ENCODE data around the gene TEX53. TPM values are rescaled to one million over a fixed set of nuclear protein-coding genes. Genes with fewer than 3 reads are reported as not detected.

The TEX53 gene
- polyA plus RNA-seq, 3 donors = not detected

DNA sequence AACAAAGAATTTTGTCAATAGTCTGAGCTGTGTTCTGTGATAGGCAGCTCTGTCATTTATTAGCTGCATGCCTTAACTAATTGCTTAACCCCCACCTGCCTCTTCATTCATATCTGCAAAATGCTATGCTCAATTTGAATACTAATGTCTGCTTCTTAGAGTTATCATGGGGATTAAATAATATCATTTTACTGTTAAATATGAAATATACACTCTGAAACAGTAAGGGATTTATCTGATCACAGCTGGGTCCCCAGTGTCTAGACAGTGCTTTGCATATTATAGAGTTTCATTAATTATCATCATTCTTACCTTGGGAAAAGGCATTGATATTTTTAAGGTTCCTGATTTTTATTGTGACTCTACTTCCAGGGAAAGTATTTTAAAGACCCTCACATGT is 12.4 kb upstream of the TEX53 start:
- intact Hi-C loops (cut with micrococcal nuclease) = loop anchor here (10.0 kb wide), 1 partner anchor 235 kb away; no protein-coding TSS in a partner anchor
- no peaks in the 10 kb centered on the region for H3K36me3 Mint-ChIP-seq
- TF ChIP-seq, protein P1, sequence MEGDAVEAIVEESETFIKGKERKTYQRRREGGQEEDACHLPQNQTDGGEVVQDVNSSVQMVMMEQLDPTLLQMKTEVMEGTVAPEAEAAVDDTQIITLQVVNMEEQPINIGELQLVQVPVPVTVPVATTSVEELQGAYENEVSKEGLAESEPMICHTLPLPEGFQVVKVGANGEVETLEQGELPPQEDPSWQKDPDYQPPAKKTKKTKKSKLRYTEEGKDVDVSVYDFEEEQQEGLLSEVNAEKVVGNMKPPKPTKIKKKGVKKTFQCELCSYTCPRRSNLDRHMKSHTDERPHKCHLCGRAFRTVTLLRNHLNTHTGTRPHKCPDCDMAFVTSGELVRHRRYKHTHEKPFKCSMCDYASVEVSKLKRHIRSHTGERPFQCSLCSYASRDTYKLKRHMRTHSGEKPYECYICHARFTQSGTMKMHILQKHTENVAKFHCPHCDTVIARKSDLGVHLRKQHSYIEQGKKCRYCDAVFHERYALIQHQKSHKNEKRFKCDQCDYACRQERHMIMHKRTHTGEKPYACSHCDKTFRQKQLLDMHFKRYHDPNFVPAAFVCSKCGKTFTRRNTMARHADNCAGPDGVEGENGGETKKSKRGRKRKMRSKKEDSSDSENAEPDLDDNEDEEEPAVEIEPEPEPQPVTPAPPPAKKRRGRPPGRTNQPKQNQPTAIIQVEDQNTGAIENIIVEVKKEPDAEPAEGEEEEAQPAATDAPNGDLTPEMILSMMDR (IDR thresholded peaks at IDR 0.05) = no peak
- no peak overlapping the region for H3K4me3 Mint-ChIP-seq
- H3K27ac Mint-ChIP-seq = no peak overlapping the region
- Histone ChIP-seq H3K36me3 (replicated peaks in 1 of 2; ENCODE audit: control insufficient read depth in 1 of 2, insufficient read depth in 2 of 2, low read length in 2 of 2) (no peaks in the 10 kb centered on the region), H3K4me1 (ENCODE audit: control insufficient read depth in 1 of 2, insufficient read depth in 2 of 2, low read length in 2 of 2) (no peaks in the 10 kb centered on the region), H4K20me1 (ENCODE audit: insufficient read depth, low read length) (no peaks in the 10 kb centered on the region), H2AFZ (ENCODE audit: insufficient read depth, low read depth, low read length, poor library complexity, severe bottlenecking) (no peak overlapping the region), H3K9me3 (replicated peaks in 1 of 2; ENCODE audit: control insufficient read depth in 1 of 2, insufficient read depth in 1 of 2, low read length in 2 of 2) (no peaks in the 10 kb centered on the region), H3K79me2 (ENCODE audit: insufficient read depth, low read length) (no peaks in the 10 kb centered on the region), H3K27me3 (ENCODE audit: control insufficient read depth in 2 of 2, insufficient read depth in 2 of 2, low read length in 2 of 2) (no peaks in the 10 kb centered on the region), H3K4me2 (replicated peaks; ENCODE audit: extremely low read depth, low read length, poor library complexity, severe bottlenecking) (no peak overlapping the region), H3K4me3 (replicated peaks in 1 of 3; ENCODE audit: low read depth in 2 of 3, low read length in 3 of 3) (no peak overlapping the region), H3K27ac (ENCODE audit: low read depth in 1 of 2, low read length in 2 of 2) (no peak overlapping the region), H3K9ac (ENCODE audit: insufficient read depth, low read length, poor library complexity, severe bottlenecking) (no peak overlapping the region)
- DNase-seq = no peak
- H3K4me1 Mint-ChIP-seq = peaks cover 2% of the 10 kb centered on the region
- H3K9me3 Mint-ChIP-seq = peaks cover 0 to 5% (median 0%) of the 10 kb centered on the region in 7 donors
- H3K27me3 Mint-ChIP-seq (ENCODE audit: low read depth in 3 of 3) = peaks cover 0 to 6% (median 6%) of the 10 kb centered on the region in 3 donors

DNA sequence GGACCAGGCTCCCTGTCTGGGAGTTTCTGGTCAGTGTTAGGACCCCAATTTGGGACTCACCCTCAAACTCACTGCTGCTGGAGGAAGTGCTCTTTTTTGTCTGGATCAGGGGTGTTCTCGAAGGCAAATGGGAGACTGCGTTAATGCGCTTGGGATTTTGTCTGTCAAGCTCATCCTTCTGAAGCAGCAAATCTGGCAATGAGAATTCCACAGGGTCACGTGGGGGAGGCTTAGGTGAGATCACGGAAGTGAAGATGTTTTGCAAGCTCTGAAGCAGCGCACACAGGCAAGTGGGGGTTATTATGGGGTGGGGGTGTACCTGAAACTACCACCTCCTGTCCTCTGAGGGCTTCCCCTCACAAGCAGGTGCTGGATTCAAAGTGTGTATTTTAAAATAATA is 10.5 kb upstream of the TEX53 start:
- Mint-ChIP-seq H3K36me3 (no peaks in the 10 kb centered on the region), H3K4me1 (peaks cover 6% of the 10 kb centered on the region), H3K27ac (no peak overlapping the region), H3K9me3 (peaks cover 0 to 5% (median 0%) of the 10 kb centered on the region in 7 donors), H3K4me3 (no peak overlapping the region), H3K27me3 (ENCODE audit: low read depth in 3 of 3) (peaks cover 2 to 6% (median 4%) of the 10 kb centered on the region in 3 donors)
- Histone ChIP-seq H3K4me2 (replicated peaks; ENCODE audit: extremely low read depth, low read length, poor library complexity, severe bottlenecking) (no peak overlapping the region), H3K4me1 (ENCODE audit: control insufficient read depth in 1 of 2, insufficient read depth in 2 of 2, low read length in 2 of 2) (no peaks in the 10 kb centered on the region), H2AFZ (ENCODE audit: insufficient read depth, low read depth, low read length, poor library complexity, severe bottlenecking) (no peak overlapping the region), H4K20me1 (ENCODE audit: insufficient read depth, low read length) (no peaks in the 10 kb centered on the region), H3K36me3 (replicated peaks in 1 of 2; ENCODE audit: control insufficient read depth in 1 of 2, insufficient read depth in 2 of 2, low read length in 2 of 2) (no peaks in the 10 kb centered on the region), H3K9me3 (replicated peaks in 1 of 2; ENCODE audit: control insufficient read depth in 1 of 2, insufficient read depth in 1 of 2, low read length in 2 of 2) (no peaks in the 10 kb centered on the region), H3K4me3 (replicated peaks in 1 of 3; ENCODE audit: low read depth in 2 of 3, low read length in 3 of 3) (no peak overlapping the region), H3K27me3 (ENCODE audit: control insufficient read depth in 2 of 2, insufficient read depth in 2 of 2, low read length in 2 of 2) (no peaks in the 10 kb centered on the region), H3K27ac (ENCODE audit: low read depth in 1 of 2, low read length in 2 of 2) (no peak overlapping the region), H3K79me2 (ENCODE audit: insufficient read depth, low read length) (no peaks in the 10 kb centered on the region), H3K9ac (ENCODE audit: insufficient read depth, low read length, poor library complexity, severe bottlenecking) (no peak overlapping the region)
- no peak for DNase-seq
- 91% methylated on average over 3 of the region's 6 CpGs for WGBS (ENCODE audit: insufficient coverage)
- intact Hi-C loops (cut with micrococcal nuclease) = no loop called here
- TF ChIP-seq, protein P1 (IDR thresholded peaks at IDR 0.05) = no peak

Measured in CD14-positive monocyte (primary cell).